Measurements from ENCODE around the gene AR.
"Not testable (repeated sequence)": the region's sequence is repeated elsewhere in the genome, so short reads cannot be mapped to it uniquely, and the experiment has no call there.

AR gene

GRCh38 chrX:67665583-67665982 lies 121.8 kb downstream of the AR start:
- no peak for TF ChIP-seq CTCF (IDR thresholded peaks at IDR 0.05; ENCODE audit: control insufficient read depth, extremely low read depth, insufficient read depth)
- no peak overlapping the region for H3K4me3 ChIP-seq (ENCODE audit: low read depth, low read length)
- DNase-seq (ENCODE audit: low read depth) = no peak

- not testable (repeated sequence) for DNase-seq (ENCODE audit: low read depth); H3K4me3 ChIP-seq (ENCODE audit: low read depth, low read length)
These were observed 126.9 kb downstream of the AR start for GRCh38 chrX:67670717-67671116.

- no peak for DNase-seq (ENCODE audit: low read depth)
- H3K4me3 ChIP-seq (ENCODE audit: low read depth, low read length) = no peak overlapping the region
- TF ChIP-seq CTCF (IDR thresholded peaks at IDR 0.05; ENCODE audit: control insufficient read depth, extremely low read depth, insufficient read depth) = no peak
These were observed 130.0 kb downstream of the AR start for GRCh38 chrX:67673741-67674274.

- no peak for TF ChIP-seq CTCF (IDR thresholded peaks at IDR 0.05; ENCODE audit: control insufficient read depth, extremely low read depth, insufficient read depth)
- no peak overlapping the region for H3K4me3 ChIP-seq (ENCODE audit: low read depth, low read length)
- no peak for DNase-seq (ENCODE audit: low read depth)
These were observed 130.9 kb downstream of the AR start for GRCh38 chrX:67674741-67675140.

GRCh38 chrX:67684136-67684535 lies 140.3 kb downstream of the AR start:
- no peak for TF ChIP-seq CTCF (IDR thresholded peaks at IDR 0.05; ENCODE audit: control insufficient read depth, extremely low read depth, insufficient read depth)
- DNase-seq (ENCODE audit: low read depth) = no peak
- H3K4me3 ChIP-seq (ENCODE audit: low read depth, low read length) = no peak overlapping the region

- TF ChIP-seq CTCF (IDR thresholded peaks at IDR 0.05; ENCODE audit: control insufficient read depth, extremely low read depth, insufficient read depth) = no peak
- no peak overlapping the region for H3K4me3 ChIP-seq (ENCODE audit: low read depth, low read length)
- no peak for DNase-seq (ENCODE audit: low read depth)
These were observed 148.4 kb downstream of the AR start for GRCh38 chrX:67692246-67692645.

- no peak for DNase-seq (ENCODE audit: low read depth)
- H3K4me3 ChIP-seq (ENCODE audit: low read depth, low read length) = no peak overlapping the region
- no peak for TF ChIP-seq CTCF (IDR thresholded peaks at IDR 0.05; ENCODE audit: control insufficient read depth, extremely low read depth, insufficient read depth)
These were observed 150.1 kb downstream of the AR start for GRCh38 chrX:67693928-67694327.

Data from LNCaP clone FGC (cell line).